Measurements from ENCODE around the gene PPP2R1B. TPM values are rescaled to one million over a fixed set of nuclear protein-coding genes. Genes with fewer than 3 reads are reported as not detected.

PPP2R1B gene
- total RNA-seq, 1 experiment from 2014 or later = 105 TPM

DNA sequence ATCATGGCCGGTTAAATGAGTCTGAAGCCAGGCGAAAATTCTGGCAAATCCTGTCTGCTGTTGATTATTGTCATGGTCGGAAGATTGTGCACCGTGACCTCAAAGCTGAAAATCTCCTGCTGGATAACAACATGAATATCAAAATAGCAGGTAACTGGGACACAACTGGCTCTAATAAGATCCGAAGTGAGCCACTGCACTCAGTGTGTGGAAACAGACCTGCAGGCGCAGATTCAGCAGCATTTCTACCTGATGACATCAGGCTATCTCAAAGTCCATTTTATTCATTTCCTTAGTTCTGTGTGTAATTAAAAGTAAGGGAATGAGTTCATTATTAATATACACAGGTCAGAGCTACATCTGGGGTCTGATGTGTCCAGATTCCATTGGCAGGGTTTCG lies 78.2 kb downstream of the PPP2R1B start:
- Histone ChIP-seq H4K8ac (replicated peaks; ENCODE audit: insufficient read length, low read depth, low read length) (no peak overlapping the region), H3K27ac (ENCODE audit: insufficient read length, low read depth, low read length) (no peak overlapping the region), H2BK12ac (ENCODE audit: insufficient read length, low read depth, low read length) (no peak overlapping the region), H4K20me1 (ENCODE audit: control insufficient read depth, insufficient read depth, insufficient read length) (no peaks in the 10 kb centered on the region), H3K56ac (ENCODE audit: insufficient read length, low read depth, low read length) (no peak overlapping the region), H2BK20ac (ENCODE audit: low read depth, low read length, poor library complexity, severe bottlenecking) (no peak overlapping the region), H3K18ac (ENCODE audit: insufficient read length, low read depth, low read length) (no peak overlapping the region), H3K79me2 (ENCODE audit: insufficient read depth, low read length) (no peaks in the 10 kb centered on the region), H3K79me1 (ENCODE audit: insufficient read depth, low read depth, low read length, poor library complexity, severe bottlenecking) (no peaks in the 10 kb centered on the region), H3K23ac (ENCODE audit: insufficient read length, low read depth, low read length) (no peak overlapping the region), H3K9ac (ENCODE audit: extremely low read depth, insufficient read length, low read length) (no peak overlapping the region), H3T11ph (ENCODE audit: low read length) (no peak overlapping the region), H4K91ac (ENCODE audit: insufficient read length, low read depth, low read length) (no peak overlapping the region), H2AK5ac (ENCODE audit: insufficient read length, low read length) (no peak overlapping the region), H3K4ac (ENCODE audit: low read depth, low read length) (no peak overlapping the region), H3K14ac (ENCODE audit: insufficient read depth, low read length) (no peak overlapping the region), H2BK120ac (ENCODE audit: low read depth, low read length, poor library complexity, severe bottlenecking) (no peak overlapping the region), H2BK15ac (ENCODE audit: low read depth, low read length) (no peak overlapping the region), H3K23me2 (ENCODE audit: insufficient read length, low read depth, low read length, poor library complexity, severe bottlenecking) (no peaks in the 10 kb centered on the region), H4K5ac (ENCODE audit: insufficient read length, low read depth, low read length) (no peak overlapping the region), H3K4me2 (ENCODE audit: insufficient read depth, insufficient read length, low read length) (no peak overlapping the region), H2AFZ (ENCODE audit: low read length) (no peak overlapping the region), H3K4me1 (ENCODE audit: insufficient read depth, low read length) (no peaks in the 10 kb centered on the region), H2BK5ac (ENCODE audit: insufficient read length, low read length) (no peak overlapping the region), H3K27me3 (ENCODE audit: insufficient read depth, low read length) (no peaks in the 10 kb centered on the region), H3K9me3 (ENCODE audit: control insufficient read depth, low read depth, low read length) (no peaks in the 10 kb centered on the region)
- TF ChIP-seq, protein P1, sequence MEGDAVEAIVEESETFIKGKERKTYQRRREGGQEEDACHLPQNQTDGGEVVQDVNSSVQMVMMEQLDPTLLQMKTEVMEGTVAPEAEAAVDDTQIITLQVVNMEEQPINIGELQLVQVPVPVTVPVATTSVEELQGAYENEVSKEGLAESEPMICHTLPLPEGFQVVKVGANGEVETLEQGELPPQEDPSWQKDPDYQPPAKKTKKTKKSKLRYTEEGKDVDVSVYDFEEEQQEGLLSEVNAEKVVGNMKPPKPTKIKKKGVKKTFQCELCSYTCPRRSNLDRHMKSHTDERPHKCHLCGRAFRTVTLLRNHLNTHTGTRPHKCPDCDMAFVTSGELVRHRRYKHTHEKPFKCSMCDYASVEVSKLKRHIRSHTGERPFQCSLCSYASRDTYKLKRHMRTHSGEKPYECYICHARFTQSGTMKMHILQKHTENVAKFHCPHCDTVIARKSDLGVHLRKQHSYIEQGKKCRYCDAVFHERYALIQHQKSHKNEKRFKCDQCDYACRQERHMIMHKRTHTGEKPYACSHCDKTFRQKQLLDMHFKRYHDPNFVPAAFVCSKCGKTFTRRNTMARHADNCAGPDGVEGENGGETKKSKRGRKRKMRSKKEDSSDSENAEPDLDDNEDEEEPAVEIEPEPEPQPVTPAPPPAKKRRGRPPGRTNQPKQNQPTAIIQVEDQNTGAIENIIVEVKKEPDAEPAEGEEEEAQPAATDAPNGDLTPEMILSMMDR (conservative IDR thresholded peaks at IDR 0.05) = no peak
- Mint-ChIP-seq H3K27me3 (ENCODE audit: low read depth) (no peaks in the 10 kb centered on the region), H3K4me3 (no peak overlapping the region), H3K9me3 (no peaks in the 10 kb centered on the region), H3K36me3 (ENCODE audit: insufficient read depth in 1 of 3, low read depth in 3 of 3) (no peaks in the 10 kb centered on the region; a peak in 1 of 7 replicates), H3K4me1 (peaks cover 0 to 2% of the 10 kb centered on the region in 2 experiments; a peak in 1 of 4 replicates), H3K27ac (no peak overlapping the region)
- no CpG with 5 or more reads among the region's 7 CpGs for WGBS (ENCODE audit: extremely low coverage, insufficient read length, low lambda C conversion rate)
- DNase-seq = no peak
